OCI-LY1 (cell line): Measurements from ENCODE around the gene TYSND1.

ENCODE experiments used
- H2AFZ ChIP-seq: fragments of 200-600 bp; sonication (generic), shearing (Covaris generic); 2 replicates; pipeline ENCODE4 v1.6.0; 2014; ENCODE audit warnings: antibody characterized with exemption, mild to moderate bottlenecking, low read length
- H3F3A ChIP-seq: fragments of 200-600 bp; sonication (generic), shearing (Covaris generic); 2 replicates; pipeline ENCODE4 v1.6.0; 2014; ENCODE audit warnings: mild to moderate bottlenecking, antibody characterized with exemption, low read length, moderate library complexity; ENCODE audit not compliant: insufficient read depth
- H3K27ac ChIP-seq: fragments of 200-600 bp; sonication (generic); 2 replicates; pipeline ENCODE4 v1.5.1; 2014; ENCODE audit warnings: low read length, mixed run types, mild to moderate bottlenecking, low read depth; ENCODE audit not compliant: poor library complexity, severe bottlenecking
- H3K27me3 ChIP-seq: fragments of 200-600 bp; sonication (generic); 2 replicates; pipeline ENCODE4 v1.6.0; 2014; ENCODE audit warnings: antibody characterized with exemption, mild to moderate bottlenecking, low read length, moderate library complexity; ENCODE audit not compliant: insufficient read depth
- H3K36me3 ChIP-seq: fragments of 200-600 bp; sonication (generic); 2 replicates; pipeline ENCODE4 v1.6.1; 2014; ENCODE audit warnings: mild to moderate bottlenecking, antibody characterized with exemption, low read length, moderate library complexity, mixed read lengths; ENCODE audit not compliant: insufficient read depth
- H3K4me1 ChIP-seq: fragments of 200-600 bp; sonication (generic); 2 replicates; pipeline ENCODE4 v1.5.1; 2014; ENCODE audit warnings: mild to moderate bottlenecking, low read length, moderate library complexity; ENCODE audit not compliant: insufficient read depth, severe bottlenecking
- H3K4me2 ChIP-seq: fragments of 200-600 bp; sonication (generic), shearing (Covaris generic); 2 replicates; pipeline ENCODE4 v1.6.1; 2014; ENCODE audit warnings: low read length
- H3K4me3 ChIP-seq: fragments of 200-600 bp; sonication (generic); 2 replicates; pipeline ENCODE4 v1.5.1; 2014; ENCODE audit warnings: low read length, low read depth, mild to moderate bottlenecking, mixed read lengths; ENCODE audit not compliant: poor library complexity, severe bottlenecking
- H3K79me2 ChIP-seq: fragments of 200-600 bp; shearing (Covaris generic); 2 replicates; pipeline ENCODE4 v1.6.1; 2016; ENCODE audit warnings: mixed run types, low read length, mixed read lengths; ENCODE audit not compliant: insufficient read depth
- H3K9ac ChIP-seq: fragments of 200-600 bp; sonication (generic), shearing (Covaris generic); 2 replicates; pipeline ENCODE4 v1.6.1; 2014; ENCODE audit warnings: mild to moderate bottlenecking, low read length, mixed read lengths
- H3K9me2 ChIP-seq: fragments of 200-600 bp; sonication (generic), shearing (Covaris generic); 2 replicates; pipeline ENCODE4 v1.6.1; 2014; ENCODE audit warnings: low read depth, mild to moderate bottlenecking, low read length, mixed read lengths
- H3K9me3 ChIP-seq: fragments of 200-600 bp; shearing (Covaris generic); 2 replicates; pipeline ENCODE4 v1.6.1; 2014; ENCODE audit warnings: low read length, mixed read lengths
- H4K20me1 ChIP-seq: fragments of 200-600 bp; sonication (generic), shearing (Covaris generic); 2 replicates; pipeline ENCODE4 v1.6.0; 2016; ENCODE audit warnings: mild to moderate bottlenecking, low read length; ENCODE audit not compliant: insufficient read depth
- EZH2 ChIP-seq: fragments of 200-600 bp; sonication (generic), shearing (Covaris generic); IDR thresholded peaks from 2 replicates; pipeline ENCODE4 v1.8.0; 2017; ENCODE audit warnings: borderline replicate concordance, mixed run types, mild to moderate bottlenecking, antibody characterized with exemption, low read length, moderate library complexity, mixed read lengths
- TF ChIP-seq, protein P1 (sequence below): fragments of 200-600 bp; sonication (generic), shearing (Covaris generic); IDR thresholded peaks from 2 replicates; pipeline ENCODE4 v1.5.1; 2017; ENCODE audit warnings: mild to moderate bottlenecking, antibody characterized with exemption, low read length, moderate library complexity, mixed read lengths

TYSND1 gene

GRCh38 chr10:70169649-70170364 is 23.3 kb upstream of the TYSND1 start:
- Histone ChIP-seq H3K9ac (peak overlapping the region; percentile 82), H3K79me2 (peaks cover 51% of the 10 kb centered on the region), H3K4me3 (peak overlapping the region; percentile 87), H2AFZ (no peak overlapping the region), H3K36me3 (peaks cover 28% of the 10 kb centered on the region), H3K9me3 (no peaks in the 10 kb centered on the region), H3K27me3 (no peaks in the 10 kb centered on the region), H3F3A (no peaks in the 10 kb centered on the region), H3K4me1 (peaks cover 41% of the 10 kb centered on the region), H3K4me2 (peak overlapping the region; percentile 69), H3K9me2 (no peaks in the 10 kb centered on the region), H3K27ac (no peak overlapping the region), H4K20me1 (no peaks in the 10 kb centered on the region)
- TF ChIP-seq, protein P1, sequence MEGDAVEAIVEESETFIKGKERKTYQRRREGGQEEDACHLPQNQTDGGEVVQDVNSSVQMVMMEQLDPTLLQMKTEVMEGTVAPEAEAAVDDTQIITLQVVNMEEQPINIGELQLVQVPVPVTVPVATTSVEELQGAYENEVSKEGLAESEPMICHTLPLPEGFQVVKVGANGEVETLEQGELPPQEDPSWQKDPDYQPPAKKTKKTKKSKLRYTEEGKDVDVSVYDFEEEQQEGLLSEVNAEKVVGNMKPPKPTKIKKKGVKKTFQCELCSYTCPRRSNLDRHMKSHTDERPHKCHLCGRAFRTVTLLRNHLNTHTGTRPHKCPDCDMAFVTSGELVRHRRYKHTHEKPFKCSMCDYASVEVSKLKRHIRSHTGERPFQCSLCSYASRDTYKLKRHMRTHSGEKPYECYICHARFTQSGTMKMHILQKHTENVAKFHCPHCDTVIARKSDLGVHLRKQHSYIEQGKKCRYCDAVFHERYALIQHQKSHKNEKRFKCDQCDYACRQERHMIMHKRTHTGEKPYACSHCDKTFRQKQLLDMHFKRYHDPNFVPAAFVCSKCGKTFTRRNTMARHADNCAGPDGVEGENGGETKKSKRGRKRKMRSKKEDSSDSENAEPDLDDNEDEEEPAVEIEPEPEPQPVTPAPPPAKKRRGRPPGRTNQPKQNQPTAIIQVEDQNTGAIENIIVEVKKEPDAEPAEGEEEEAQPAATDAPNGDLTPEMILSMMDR = no peak
- no peak for TF ChIP-seq EZH2

DNA sequence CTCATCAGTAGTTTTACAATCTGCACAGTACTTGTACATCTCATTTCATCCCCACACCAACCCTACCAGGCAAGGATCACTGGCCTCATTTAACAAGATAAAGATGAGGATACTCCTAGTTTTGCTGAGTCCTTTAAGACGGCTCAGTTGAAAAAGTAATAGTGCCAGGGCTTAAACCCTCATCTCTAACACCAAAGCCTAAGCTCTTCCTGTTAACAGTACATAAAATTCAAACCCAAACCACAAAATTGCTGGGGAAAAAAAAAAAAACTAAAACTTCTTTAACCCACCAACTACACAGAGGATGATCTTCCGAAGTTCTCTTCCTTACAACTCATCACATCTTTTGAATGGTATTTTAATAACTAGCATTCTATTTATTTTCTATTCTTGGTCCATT is 22.5 kb upstream of the TYSND1 start:
- no peaks in the 10 kb centered on the region for H3K9me2 ChIP-seq
- H3F3A ChIP-seq = no peaks in the 10 kb centered on the region
- peaks cover 59% of the 10 kb centered on the region for H3K79me2 ChIP-seq
- peak overlapping the region; percentile 87 for H3K4me3 ChIP-seq
- no peak for TF ChIP-seq EZH2
- TF ChIP-seq, protein P1 = no peak
- H3K4me2 ChIP-seq = peak overlapping the region; percentile 69
- peaks cover 33% of the 10 kb centered on the region for H3K4me1 ChIP-seq
- no peak overlapping the region for H2AFZ ChIP-seq
- H3K27me3 ChIP-seq = no peaks in the 10 kb centered on the region
- peak overlapping the region; percentile 82 for H3K9ac ChIP-seq
- peaks cover 35% of the 10 kb centered on the region for H3K36me3 ChIP-seq
- H3K9me3 ChIP-seq = no peaks in the 10 kb centered on the region
- H4K20me1 ChIP-seq = no peaks in the 10 kb centered on the region
- H3K27ac ChIP-seq = no peak overlapping the region

- peaks cover 36% of the 10 kb centered on the region for H3K4me1 ChIP-seq
- H4K20me1 ChIP-seq = no peaks in the 10 kb centered on the region
- no peak overlapping the region for H3K4me3 ChIP-seq
- H3K9ac ChIP-seq = no peak overlapping the region
- H3K36me3 ChIP-seq = peaks cover 43% of the 10 kb centered on the region
- no peak overlapping the region for H2AFZ ChIP-seq
- no peak overlapping the region for H3K27ac ChIP-seq
- no peaks in the 10 kb centered on the region for H3K9me3 ChIP-seq
- H3K4me2 ChIP-seq = no peak overlapping the region
- no peaks in the 10 kb centered on the region for H3K9me2 ChIP-seq
- no peaks in the 10 kb centered on the region for H3F3A ChIP-seq
- H3K79me2 ChIP-seq = peaks cover 76% of the 10 kb centered on the region
- H3K27me3 ChIP-seq = no peaks in the 10 kb centered on the region
- no peak for TF ChIP-seq EZH2
- TF ChIP-seq, protein P1 = no peak
These were observed 20.7 kb upstream of the TYSND1 start for GRCh38 chr10:70167246-70167645.
